ENCODE data around the gene RRP12. TPM values are rescaled to one million over a fixed set of nuclear protein-coding genes. Genes with fewer than 3 reads are reported as not detected.

The RRP12 gene
- total and polyA plus RNA-seq, 9 of the 15 experiments (the other 6 are each of a cell fraction or from before 2014, with no cell fraction given), result 4.6 to 68.2 (median 21.8) TPM

DNA sequence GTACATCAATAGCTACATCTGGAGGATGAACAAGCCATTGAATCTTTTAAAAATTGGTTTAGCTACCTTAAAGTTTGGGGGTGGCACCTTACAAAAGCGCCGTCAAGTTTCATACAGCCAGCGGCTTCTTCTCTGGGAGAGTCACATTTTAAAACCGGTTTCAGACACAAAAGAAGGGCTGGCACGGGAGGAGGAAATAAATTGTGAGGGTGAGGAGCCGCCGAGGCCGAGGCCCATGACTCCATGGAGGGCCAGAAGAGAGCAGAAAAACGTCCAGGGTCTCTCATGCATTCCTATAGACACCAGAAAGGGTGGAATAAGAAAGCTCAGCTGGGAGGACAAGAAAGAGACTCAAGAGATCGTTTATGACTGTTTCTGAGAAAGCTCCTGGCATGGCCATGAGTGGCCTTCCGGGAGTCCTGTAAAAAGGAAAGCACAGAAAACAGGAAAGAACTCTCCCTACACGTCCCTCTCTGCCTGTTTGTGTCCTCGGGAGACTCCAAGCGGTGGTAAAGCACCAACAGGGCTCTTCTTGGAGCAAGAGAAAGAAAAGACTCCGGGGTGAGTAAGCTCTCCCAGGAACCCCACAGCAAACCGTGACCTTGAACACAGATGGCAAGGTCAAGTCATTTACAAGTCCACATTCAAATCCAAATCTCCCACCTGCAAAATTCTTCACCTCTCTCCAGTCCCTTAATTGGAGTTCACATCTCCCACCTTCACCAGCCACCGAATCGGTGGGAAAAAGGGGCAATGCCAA lies 68.4 kb downstream of the RRP12 start (continued):
- no peak for TF ChIP-seq MLX (CRISPR knock-in tag; conservative IDR thresholded peaks at IDR 0.05)
- TF ChIP-seq, protein P1, sequence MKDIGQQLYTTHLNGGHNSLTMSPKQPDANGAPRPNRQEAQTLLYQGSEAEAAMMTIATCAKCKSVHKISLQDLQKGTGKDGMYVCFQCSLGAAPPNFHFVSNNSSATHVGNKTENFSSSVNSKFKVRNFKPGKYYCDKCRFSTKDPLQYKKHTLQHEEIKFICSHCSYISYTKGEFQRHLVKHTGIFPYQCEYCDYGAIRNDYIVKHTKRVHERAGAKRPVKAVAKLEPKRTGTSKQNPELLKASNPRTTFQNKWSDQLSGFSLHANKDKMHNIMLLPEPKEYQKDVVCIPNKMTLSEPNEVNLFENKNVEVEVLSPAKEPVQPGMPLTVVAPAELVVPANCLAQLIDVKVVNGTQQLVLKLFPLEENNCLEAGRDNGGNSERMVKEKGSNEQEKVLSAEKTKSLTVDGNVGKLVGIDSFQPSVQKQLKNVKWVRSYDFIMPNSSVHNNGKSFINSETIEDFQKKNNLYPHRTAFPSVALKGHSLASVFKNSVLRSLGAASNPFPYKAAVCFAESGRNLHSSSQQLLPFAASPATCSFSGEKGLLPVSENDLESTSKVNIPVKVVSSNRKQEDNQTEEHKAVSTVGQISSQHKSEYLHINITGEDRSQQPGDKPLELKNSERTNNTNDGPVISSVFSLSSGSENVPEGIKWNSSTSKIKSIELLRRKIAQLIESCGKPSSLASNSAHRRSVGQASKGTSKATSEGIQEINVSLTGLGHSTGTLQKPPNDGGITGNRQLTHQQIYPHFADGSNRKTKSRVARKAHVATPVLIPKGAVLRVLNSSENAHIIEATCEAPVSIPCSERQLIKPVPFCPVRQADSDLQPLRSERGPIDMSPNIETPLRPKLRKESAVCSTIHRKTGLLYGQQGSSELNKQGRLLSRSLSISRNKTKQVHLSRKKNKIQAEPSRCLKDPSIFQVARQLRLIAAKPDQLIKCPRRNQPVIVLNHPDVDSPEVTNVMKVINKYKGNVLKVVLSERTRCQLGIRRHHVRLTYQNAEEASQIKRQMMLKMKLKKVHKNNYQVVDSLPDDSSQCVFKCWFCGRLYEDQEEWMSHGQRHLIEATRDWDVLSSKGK (CRISPR knock-in tag; IDR thresholded peaks at IDR 0.05), result no peak
- no peak for TF ChIP-seq HDAC3 (IDR thresholded peaks at IDR 0.05; ENCODE audit: borderline replicate concordance, partially characterized antibody)
- TF ChIP-seq, protein P2, sequence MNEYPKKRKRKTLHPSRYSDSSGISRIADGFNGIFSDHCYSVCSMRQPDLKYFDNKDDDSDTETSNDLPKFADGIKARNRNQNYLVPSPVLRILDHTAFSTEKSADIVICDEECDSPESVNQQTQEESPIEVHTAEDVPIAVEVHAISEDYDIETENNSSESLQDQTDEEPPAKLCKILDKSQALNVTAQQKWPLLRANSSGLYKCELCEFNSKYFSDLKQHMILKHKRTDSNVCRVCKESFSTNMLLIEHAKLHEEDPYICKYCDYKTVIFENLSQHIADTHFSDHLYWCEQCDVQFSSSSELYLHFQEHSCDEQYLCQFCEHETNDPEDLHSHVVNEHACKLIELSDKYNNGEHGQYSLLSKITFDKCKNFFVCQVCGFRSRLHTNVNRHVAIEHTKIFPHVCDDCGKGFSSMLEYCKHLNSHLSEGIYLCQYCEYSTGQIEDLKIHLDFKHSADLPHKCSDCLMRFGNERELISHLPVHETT (CRISPR knock-in tag; conservative IDR thresholded peaks at IDR 0.05 in 1 of 2, IDR thresholded peaks at IDR 0.05 in 1 of 2), result no peak
- TF ChIP-seq PCBP1 (IDR thresholded peaks at IDR 0.05; ENCODE audit: low read depth, low read length, poor library complexity, severe bottlenecking), result no peak
- no peak for TF ChIP-seq FOXJ3 (CRISPR knock-in tag; IDR thresholded peaks at IDR 0.05)
- TF ChIP-seq ESRRA (IDR thresholded peaks at IDR 0.05; ENCODE audit: borderline replicate concordance, low read depth), result peak; percentile 98
- no peak for TF ChIP-seq CHD2 (IDR thresholded peaks at IDR 0.05; ENCODE audit: low read depth, low read length)
- TF ChIP-seq, protein P3, sequence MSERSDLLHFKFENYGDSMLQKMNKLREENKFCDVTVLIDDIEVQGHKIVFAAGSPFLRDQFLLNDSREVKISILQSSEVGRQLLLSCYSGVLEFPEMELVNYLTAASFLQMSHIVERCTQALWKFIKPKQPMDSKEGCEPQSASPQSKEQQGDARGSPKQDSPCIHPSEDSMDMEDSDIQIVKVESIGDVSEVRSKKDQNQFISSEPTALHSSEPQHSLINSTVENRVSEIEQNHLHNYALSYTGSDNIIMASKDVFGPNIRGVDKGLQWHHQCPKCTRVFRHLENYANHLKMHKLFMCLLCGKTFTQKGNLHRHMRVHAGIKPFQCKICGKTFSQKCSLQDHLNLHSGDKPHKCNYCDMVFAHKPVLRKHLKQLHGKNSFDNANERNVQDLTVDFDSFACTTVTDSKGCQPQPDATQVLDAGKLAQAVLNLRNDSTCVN (CRISPR knock-in tag; IDR thresholded peaks at IDR 0.05), result no peak
- 0 out of 2 replicates have a peak, but pooled peaks have one; percentile 2 for TF ChIP-seq TFAP4 (CRISPR knock-in tag; IDR thresholded peaks at IDR 0.05; ENCODE audit: borderline replicate concordance)
- TF ChIP-seq, protein P4, sequence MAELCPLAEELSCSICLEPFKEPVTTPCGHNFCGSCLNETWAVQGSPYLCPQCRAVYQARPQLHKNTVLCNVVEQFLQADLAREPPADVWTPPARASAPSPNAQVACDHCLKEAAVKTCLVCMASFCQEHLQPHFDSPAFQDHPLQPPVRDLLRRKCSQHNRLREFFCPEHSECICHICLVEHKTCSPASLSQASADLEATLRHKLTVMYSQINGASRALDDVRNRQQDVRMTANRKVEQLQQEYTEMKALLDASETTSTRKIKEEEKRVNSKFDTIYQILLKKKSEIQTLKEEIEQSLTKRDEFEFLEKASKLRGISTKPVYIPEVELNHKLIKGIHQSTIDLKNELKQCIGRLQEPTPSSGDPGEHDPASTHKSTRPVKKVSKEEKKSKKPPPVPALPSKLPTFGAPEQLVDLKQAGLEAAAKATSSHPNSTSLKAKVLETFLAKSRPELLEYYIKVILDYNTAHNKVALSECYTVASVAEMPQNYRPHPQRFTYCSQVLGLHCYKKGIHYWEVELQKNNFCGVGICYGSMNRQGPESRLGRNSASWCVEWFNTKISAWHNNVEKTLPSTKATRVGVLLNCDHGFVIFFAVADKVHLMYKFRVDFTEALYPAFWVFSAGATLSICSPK (IDR thresholded peaks at IDR 0.05; ENCODE audit: borderline replicate concordance), result 0 out of 2 replicates have a peak, but pooled peaks have one; percentile 20
- no peak for TF ChIP-seq ZFP91 (CRISPR knock-in tag; IDR thresholded peaks at IDR 0.05)
- TF ChIP-seq ATF7 (IDR thresholded peaks at IDR 0.05), result 0 out of 2 replicates have a peak, but pooled peaks have one; percentile 4

Measured in K562 (cell line).